ENCODE data around the gene TSGA10IP.

Gene TSGA10IP

DNA sequence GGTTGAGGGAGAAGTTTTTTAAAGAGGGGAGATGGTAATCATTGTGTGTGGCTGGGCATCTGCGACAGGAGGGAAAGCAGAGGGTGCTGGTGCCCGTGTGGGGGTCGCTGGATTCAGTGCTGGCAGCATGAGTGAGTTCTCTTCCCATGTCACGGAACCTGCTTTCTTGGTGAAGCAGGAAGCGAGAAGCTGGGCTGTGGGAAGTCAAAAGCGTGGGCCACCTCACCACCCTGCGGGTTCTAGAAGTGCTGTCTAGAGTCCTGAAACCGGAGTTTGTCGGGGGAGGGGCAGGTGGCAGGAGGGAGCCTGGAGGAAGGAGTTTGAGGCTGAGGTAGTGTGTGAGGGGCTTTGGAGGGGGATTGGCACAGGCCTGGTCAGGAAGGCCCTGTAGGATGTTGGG is 30.5 kb downstream of the TSGA10IP start:
- Histone ChIP-seq H2AFZ (ENCODE audit: low read depth, low read length) (no peak overlapping the region), H2BK120ac (ENCODE audit: low read depth, low read length) (no peak overlapping the region), H3K9me3 (ENCODE audit: control insufficient read depth, low read length) (no peaks in the 10 kb centered on the region), H3K18ac (ENCODE audit: low read depth in 1 of 2, low read length in 2 of 2) (no peak overlapping the region), H3K14ac (ENCODE audit: low read length in 2 of 2) (no peak overlapping the region), H3K79me1 (replicated peaks; ENCODE audit: low read length, poor library complexity, severe bottlenecking) (peaks cover 6% of the 10 kb centered on the region), H3K9ac (ENCODE audit: low read length) (no peak overlapping the region), H3K27ac (ENCODE audit: low read length, poor library complexity, severe bottlenecking) (no peak overlapping the region), H3K4me2 (ENCODE audit: low read length, poor library complexity, severe bottlenecking) (no peak overlapping the region), H2BK12ac (ENCODE audit: low read length in 2 of 2) (no peak overlapping the region), H2BK5ac (ENCODE audit: low read depth, low read length, poor library complexity, severe bottlenecking) (no peak overlapping the region), H3K4me3 (ENCODE audit: insufficient read depth in 1 of 2, low read depth in 1 of 2, low read length in 2 of 2) (no peak overlapping the region), H3K27me3 (ENCODE audit: control insufficient read depth in 1 of 2, insufficient read depth in 1 of 2, low read length in 2 of 2) (no peaks in the 10 kb centered on the region), H2AK5ac (ENCODE audit: low read length, severe bottlenecking) (no peak overlapping the region), H2BK15ac (ENCODE audit: low read depth, poor library complexity, severe bottlenecking) (no peak overlapping the region), H4K91ac (ENCODE audit: low read length) (no peak overlapping the region), H3K4me1 (ENCODE audit: control insufficient read depth, insufficient read depth, low read depth, low read length) (no peaks in the 10 kb centered on the region), H3K23ac (ENCODE audit: low read length in 2 of 2) (no peak overlapping the region), H3K4ac (ENCODE audit: low read depth in 1 of 2, low read length in 2 of 2) (no peak overlapping the region), H4K8ac (ENCODE audit: low read length) (no peak overlapping the region), H3K36me3 (ENCODE audit: control insufficient read depth in 1 of 2, insufficient read depth in 2 of 2, low read depth in 1 of 2, low read length in 2 of 2) (peaks cover 58 to 63% of the 10 kb centered on the region in 2 experiments)
- no peak for DNase-seq
- WGBS = 99% methylated on average over 9 of the region's 9 CpGs

DNA sequence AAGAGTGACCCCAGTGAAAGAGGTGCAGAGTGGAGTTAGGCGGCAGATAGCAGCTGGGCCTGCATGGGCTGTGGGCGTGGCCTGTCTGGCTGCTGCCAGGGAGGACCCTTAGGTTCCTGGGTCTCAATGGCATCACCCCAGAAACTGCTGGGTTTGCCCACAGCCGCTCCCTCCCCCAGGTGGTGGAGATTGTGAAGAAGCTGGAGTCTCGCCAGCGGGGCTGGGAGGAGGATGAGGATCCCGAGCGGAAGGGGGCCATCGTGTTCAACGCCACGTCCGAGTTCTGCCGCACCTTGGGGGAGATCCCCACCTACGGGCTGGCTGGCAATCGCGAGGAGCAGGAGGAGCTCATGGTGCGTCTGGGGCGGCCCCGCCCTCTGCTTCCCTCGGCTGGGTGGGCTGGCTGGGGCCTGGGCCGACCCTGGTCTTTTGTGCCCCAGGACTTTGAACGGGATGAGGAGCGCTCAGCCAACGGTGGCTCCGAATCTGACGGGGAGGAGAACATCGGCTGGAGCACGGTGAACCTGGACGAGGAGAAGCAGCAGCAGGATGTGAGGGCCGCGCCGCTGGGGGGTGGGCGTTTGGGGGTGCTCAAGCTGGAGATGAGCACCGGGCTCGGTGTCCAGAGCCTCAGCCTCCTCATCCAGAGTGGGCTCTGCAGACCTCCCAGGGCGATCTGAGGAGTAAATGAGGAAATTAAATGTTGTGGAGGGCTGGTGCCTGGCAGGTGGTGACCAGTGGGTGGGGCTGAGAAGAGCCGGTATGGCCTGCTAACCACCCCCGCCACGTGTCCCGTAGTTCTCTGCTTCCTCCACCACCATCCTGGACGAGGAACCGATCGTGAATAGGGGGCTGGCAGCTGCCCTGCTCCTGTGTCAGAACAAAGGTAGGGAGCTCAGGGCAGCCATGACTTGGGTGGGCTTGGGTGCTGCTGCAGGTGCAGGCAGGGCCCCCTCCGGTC is 31.2 kb downstream of the TSGA10IP start:
- no peak for DNase-seq
- Histone ChIP-seq H3K4me1 (ENCODE audit: control insufficient read depth, insufficient read depth, low read depth, low read length) (no peaks in the 10 kb centered on the region), H2AK5ac (ENCODE audit: low read length, severe bottlenecking) (no peak overlapping the region), H2BK15ac (ENCODE audit: low read depth, poor library complexity, severe bottlenecking) (no peak overlapping the region), H3K14ac (ENCODE audit: low read length in 2 of 2) (no peak overlapping the region), H3K36me3 (ENCODE audit: control insufficient read depth in 1 of 2, insufficient read depth in 2 of 2, low read depth in 1 of 2, low read length in 2 of 2) (peaks cover 62 to 63% of the 10 kb centered on the region in 2 experiments), H3K27ac (ENCODE audit: low read length, poor library complexity, severe bottlenecking) (no peak overlapping the region), H3K18ac (ENCODE audit: low read depth in 1 of 2, low read length in 2 of 2) (no peak overlapping the region), H4K8ac (ENCODE audit: low read length) (no peak overlapping the region), H3K27me3 (ENCODE audit: control insufficient read depth in 1 of 2, insufficient read depth in 1 of 2, low read length in 2 of 2) (no peaks in the 10 kb centered on the region), H2BK5ac (ENCODE audit: low read depth, low read length, poor library complexity, severe bottlenecking) (no peak overlapping the region), H3K4me2 (ENCODE audit: low read length, poor library complexity, severe bottlenecking) (no peak overlapping the region), H3K23ac (ENCODE audit: low read length in 2 of 2) (no peak overlapping the region), H3K9ac (ENCODE audit: low read length) (no peak overlapping the region), H4K91ac (ENCODE audit: low read length) (no peak overlapping the region), H2AFZ (ENCODE audit: low read depth, low read length) (no peak overlapping the region), H3K4me3 (ENCODE audit: insufficient read depth in 1 of 2, low read depth in 1 of 2, low read length in 2 of 2) (no peak overlapping the region), H2BK12ac (ENCODE audit: low read length in 2 of 2) (no peak overlapping the region), H3K79me1 (replicated peaks; ENCODE audit: low read length, poor library complexity, severe bottlenecking) (peaks cover 6% of the 10 kb centered on the region), H2BK120ac (ENCODE audit: low read depth, low read length) (no peak overlapping the region), H3K4ac (ENCODE audit: low read depth in 1 of 2, low read length in 2 of 2) (no peak overlapping the region), H3K9me3 (ENCODE audit: control insufficient read depth, low read length) (no peaks in the 10 kb centered on the region)
- 90% methylated on average over 41 of the region's 43 CpGs for WGBS

DNA sequence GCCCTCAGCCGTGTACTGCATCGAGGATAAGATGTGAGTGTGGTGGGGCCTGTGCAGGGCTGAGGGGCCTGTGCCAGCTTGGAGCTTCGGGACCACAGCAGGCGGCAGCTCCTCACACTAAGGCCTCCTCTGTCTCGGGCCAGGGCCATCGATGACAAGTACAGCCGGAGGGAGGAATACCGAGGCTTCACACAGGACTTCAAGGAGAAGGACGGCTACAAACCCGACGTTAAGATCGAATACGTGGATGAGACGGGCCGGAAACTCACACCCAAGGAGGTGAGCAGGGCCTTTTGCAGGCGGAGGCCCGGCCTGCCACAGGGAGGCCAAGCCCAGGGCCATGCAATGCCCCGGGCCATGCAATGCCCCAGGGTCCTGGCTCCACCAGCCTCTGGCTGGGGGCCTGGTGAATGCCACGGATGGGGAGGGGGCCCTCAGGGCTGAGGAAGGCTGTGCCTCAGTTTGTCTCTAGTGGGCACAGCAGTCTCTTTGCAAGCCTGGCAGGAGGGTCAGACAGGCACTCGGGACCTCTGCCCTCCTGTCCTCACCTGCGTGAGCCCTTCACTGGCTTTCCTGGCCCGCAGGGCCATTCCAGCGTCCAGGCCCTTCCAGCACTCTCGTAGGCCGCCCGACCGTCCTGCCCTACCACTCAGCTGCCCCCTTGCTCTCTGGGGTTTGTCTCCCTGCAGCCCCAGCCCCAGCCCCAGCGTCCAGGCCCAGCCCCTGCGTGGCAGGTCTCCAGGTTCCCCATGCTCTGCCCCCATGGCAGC is 32.5 kb downstream of the TSGA10IP start:
- H3K4me3 ChIP-seq (ENCODE audit: insufficient read depth in 1 of 2, low read depth in 1 of 2, low read length in 2 of 2) = no peak overlapping the region
- H2BK12ac ChIP-seq (ENCODE audit: low read length in 2 of 2) = no peak overlapping the region
- H3K9ac ChIP-seq (ENCODE audit: low read length) = no peak overlapping the region
- no peak overlapping the region for H2BK120ac ChIP-seq (ENCODE audit: low read depth, low read length)
- H2BK5ac ChIP-seq (ENCODE audit: low read depth, low read length, poor library complexity, severe bottlenecking) = no peak overlapping the region
- H3K23ac ChIP-seq (ENCODE audit: low read length in 2 of 2) = no peak overlapping the region
- no peak overlapping the region for H3K4ac ChIP-seq (ENCODE audit: low read depth in 1 of 2, low read length in 2 of 2)
- no peaks in the 10 kb centered on the region for H3K4me1 ChIP-seq (ENCODE audit: control insufficient read depth, insufficient read depth, low read depth, low read length)
- no peak overlapping the region for H3K4me2 ChIP-seq (ENCODE audit: low read length, poor library complexity, severe bottlenecking)
- 96% methylated on average over 28 of the region's 29 CpGs for WGBS
- no peak overlapping the region for H2AFZ ChIP-seq (ENCODE audit: low read depth, low read length)
- no peak overlapping the region for H2BK15ac ChIP-seq (ENCODE audit: low read depth, poor library complexity, severe bottlenecking)
- peaks cover 50 to 70% of the 10 kb centered on the region in 2 experiments for H3K36me3 ChIP-seq (ENCODE audit: control insufficient read depth in 1 of 2, insufficient read depth in 2 of 2, low read depth in 1 of 2, low read length in 2 of 2)
- H4K91ac ChIP-seq (ENCODE audit: low read length) = no peak overlapping the region
- peak overlapping the region; percentile 9 for H4K8ac ChIP-seq (ENCODE audit: low read length)
- no peaks in the 10 kb centered on the region for H3K27me3 ChIP-seq (ENCODE audit: control insufficient read depth in 1 of 2, insufficient read depth in 1 of 2, low read length in 2 of 2)
- H3K27ac ChIP-seq (ENCODE audit: low read length, poor library complexity, severe bottlenecking) = no peak overlapping the region
- DNase-seq = no peak
- peaks cover 2% of the 10 kb centered on the region for H3K79me1 ChIP-seq (replicated peaks; ENCODE audit: low read length, poor library complexity, severe bottlenecking)
- no peak overlapping the region for H3K14ac ChIP-seq (ENCODE audit: low read length in 2 of 2)
- H3K9me3 ChIP-seq (ENCODE audit: control insufficient read depth, low read length) = no peaks in the 10 kb centered on the region
- no peak overlapping the region for H2AK5ac ChIP-seq (ENCODE audit: low read length, severe bottlenecking)
- H3K18ac ChIP-seq (ENCODE audit: low read depth in 1 of 2, low read length in 2 of 2) = no peak overlapping the region
